Esophagus muscularis mucosa (tissue), 4 donors: Measurements from ENCODE around the gene SETD5. TPM values are rescaled to one million over a fixed set of nuclear protein-coding genes. Genes with fewer than 3 reads are reported as not detected.
"Not testable (repeated sequence)": the region's sequence is repeated elsewhere in the genome, so short reads cannot be mapped to it uniquely, and the experiment has no call there.

Source experiments
- DNase-seq: peaks from one replicate; pipeline ENCODE4 v3.0.0-alpha.2; 2017; ENCODE audit errors: extremely low spot score
- H3K27ac ChIP-seq, 4 donors: fragments of 200-600 bp; sonication (generic); replicated peaks in 1 of 4; 1 replicate in 3 of 4; 2 replicates in 1 of 4; pipeline ENCODE4 v1.5.1; 2016 to 2019; ENCODE audit warnings: mild to moderate bottlenecking in 1 of 4
- H3K27me3 ChIP-seq, 4 donors: fragments of 200-600 bp; sonication (generic); one replicate each; pipeline versions ENCODE4 v1.5.1 to v1.6.0; 2016 to 2019
- H3K36me3 ChIP-seq, 4 donors: fragments of 200-600 bp; sonication (generic); one replicate each; pipeline ENCODE4 v1.5.1; 2016 to 2019
- H3K4me1 ChIP-seq, 4 donors: fragments of 200-600 bp; sonication (generic); one replicate each; pipeline ENCODE4 v1.5.1; 2016 to 2019
- H3K4me3 ChIP-seq, 4 donors: fragments of 200-600 bp; sonication (generic); 1 replicate in 2 of 4; 2 replicates in 2 of 4; pipeline ENCODE4 v1.5.1; 2016 to 2019; ENCODE audit warnings: mild to moderate bottlenecking in 4 of 4, moderate library complexity in 1 of 4
- H3K9me3 ChIP-seq, 4 donors: fragments of 200-600 bp; sonication (generic); 1 replicate in 3 of 4; 2 replicates in 1 of 4; pipeline ENCODE4 v1.5.1; 2016 to 2019
- EP300 ChIP-seq: sonication (generic); formaldehyde crosslinking; IDR thresholded peaks from one replicate; pipeline ENCODE4 v1.6.1; 2017; ENCODE audit warnings: antibody characterized with exemption
- POLR2A ChIP-seq: fragments of 450-650 bp; IDR thresholded peaks from one replicate; pipeline ENCODE4 v1.6.1; 2017; ENCODE audit warnings: antibody characterized with exemption, moderate library complexity, mild to moderate bottlenecking, low read depth
- POLR2AphosphoS5 ChIP-seq, 2 donors: sonication (generic); formaldehyde crosslinking; IDR thresholded peaks; one replicate each; pipeline ENCODE4 v1.6.1; 2017; ENCODE audit warnings: antibody characterized with exemption in 2 of 2
- WGBS: methylation state at CpG from one replicate; pipeline ENCODE4 v1.1.5; 2018; 5-methylcytosine and 5-hydroxymethylcytosine counted together
- intact Hi-C: fragments of 100-400 bp; cut with DNase I; formaldehyde crosslinking; loops from one replicate; pipeline ENCODE4 v1.15.1; 2023
- total RNA-seq, 4 donors: library from RNA; depleted of rRNA; stranded (reverse); fragments of >200 nt; gene quantifications; one replicate each; pipeline versions ENCODE4 v1.1.0 to v1.2.1, GENCODE V29; 2016
- TF ChIP-seq, protein P1 (sequence below), 3 experiments: fragments of 200-600 bp in 2 of 3; fragments of 450-650 bp in 1 of 3; sonication (generic) in 2 of 3; IDR thresholded peaks; one replicate each; pipeline ENCODE4 v1.5.1; 2017 to 2019; ENCODE audit warnings: antibody characterized with exemption in 3 of 3, mild to moderate bottlenecking in 2 of 3, moderate library complexity in 1 of 3

Gene SETD5
- total RNA-seq, 4 donors from 2014 or later: 54.8 to 84.3 (median 78.1) TPM

GRCh38 chr3:9480265-9480664, 82.8 kb downstream of the SETD5 start:
- no peak overlapping the region for H3K4me3 ChIP-seq
- no peaks in the 10 kb centered on the region for H3K27me3 ChIP-seq
- H3K4me1 ChIP-seq: peaks cover 0 to 4% (median 0%) of the 10 kb centered on the region in 4 donors
- no peak for DNase-seq
- no peak overlapping the region for H3K27ac ChIP-seq
- WGBS: 83% methylated on average over 1 of the region's 1 CpG
- TF ChIP-seq EP300: no peak
- intact Hi-C loops: no loop called here
- H3K36me3 ChIP-seq: peaks cover 27 to 87% (median 77%) of the 10 kb centered on the region in 4 donors
- H3K9me3 ChIP-seq: no peaks in the 10 kb centered on the region

- 93% methylated on average over 1 of the region's 1 CpG for WGBS
- intact Hi-C loops: no loop called here
- Histone ChIP-seq H3K27me3 (no peaks in the 10 kb centered on the region), H3K4me3 (no peak overlapping the region), H3K9me3 (peaks cover 0 to 8% (median 3%) of the 10 kb centered on the region in 4 donors), H3K36me3 (peaks cover 3 to 42% (median 28%) of the 10 kb centered on the region in 4 donors), H3K27ac (no peak overlapping the region), H3K4me1 (no peaks in the 10 kb centered on the region)
- no peak for DNase-seq
- TF ChIP-seq POLR2A (no peak), EP300 (no peak), POLR2AphosphoS5 (IDR thresholded peaks at IDR 0.05) (no peak)
- TF ChIP-seq, protein P1, sequence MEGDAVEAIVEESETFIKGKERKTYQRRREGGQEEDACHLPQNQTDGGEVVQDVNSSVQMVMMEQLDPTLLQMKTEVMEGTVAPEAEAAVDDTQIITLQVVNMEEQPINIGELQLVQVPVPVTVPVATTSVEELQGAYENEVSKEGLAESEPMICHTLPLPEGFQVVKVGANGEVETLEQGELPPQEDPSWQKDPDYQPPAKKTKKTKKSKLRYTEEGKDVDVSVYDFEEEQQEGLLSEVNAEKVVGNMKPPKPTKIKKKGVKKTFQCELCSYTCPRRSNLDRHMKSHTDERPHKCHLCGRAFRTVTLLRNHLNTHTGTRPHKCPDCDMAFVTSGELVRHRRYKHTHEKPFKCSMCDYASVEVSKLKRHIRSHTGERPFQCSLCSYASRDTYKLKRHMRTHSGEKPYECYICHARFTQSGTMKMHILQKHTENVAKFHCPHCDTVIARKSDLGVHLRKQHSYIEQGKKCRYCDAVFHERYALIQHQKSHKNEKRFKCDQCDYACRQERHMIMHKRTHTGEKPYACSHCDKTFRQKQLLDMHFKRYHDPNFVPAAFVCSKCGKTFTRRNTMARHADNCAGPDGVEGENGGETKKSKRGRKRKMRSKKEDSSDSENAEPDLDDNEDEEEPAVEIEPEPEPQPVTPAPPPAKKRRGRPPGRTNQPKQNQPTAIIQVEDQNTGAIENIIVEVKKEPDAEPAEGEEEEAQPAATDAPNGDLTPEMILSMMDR (IDR thresholded peaks at IDR 0.05): no peak
These were observed 87.8 kb downstream of the SETD5 start for GRCh38 chr3:9485248-9485647.

DNA sequence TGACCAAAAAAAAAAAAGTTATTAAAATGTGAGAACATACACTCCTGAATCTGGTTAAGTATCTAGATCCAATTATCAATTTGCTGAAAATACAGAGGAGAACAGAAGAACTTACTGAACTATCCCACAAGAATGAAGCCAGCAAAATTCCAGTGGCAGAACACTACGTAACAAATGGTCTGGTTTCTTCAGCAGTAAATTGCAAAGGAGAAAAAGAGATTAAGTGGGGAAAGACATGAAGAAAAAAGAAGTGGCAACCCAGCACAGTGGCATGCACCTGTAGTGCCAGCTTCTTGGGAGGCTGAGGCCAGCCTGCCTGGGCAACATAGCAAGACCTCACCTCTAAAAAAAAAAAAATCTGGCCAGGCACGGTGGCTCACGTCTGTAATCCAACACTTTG, 94.1 kb downstream of the SETD5 start:
- no peak overlapping the region for H3K4me3 ChIP-seq
- 54% methylated on average over 3 of the region's 3 CpGs for WGBS
- H3K27ac ChIP-seq: no peak overlapping the region
- peaks cover 0 to 8% (median 3%) of the 10 kb centered on the region in 4 donors for H3K9me3 ChIP-seq
- TF ChIP-seq EP300: no peak
- TF ChIP-seq POLR2A: no peak
- TF ChIP-seq, protein P1 (IDR thresholded peaks at IDR 0.05): no peak
- TF ChIP-seq POLR2AphosphoS5 (IDR thresholded peaks at IDR 0.05): no peak
- no peaks in the 10 kb centered on the region for H3K4me1 ChIP-seq
- intact Hi-C loops: no loop called here
- H3K27me3 ChIP-seq: no peaks in the 10 kb centered on the region
- DNase-seq: no peak
- H3K36me3 ChIP-seq: no peaks in the 10 kb centered on the region

DNA sequence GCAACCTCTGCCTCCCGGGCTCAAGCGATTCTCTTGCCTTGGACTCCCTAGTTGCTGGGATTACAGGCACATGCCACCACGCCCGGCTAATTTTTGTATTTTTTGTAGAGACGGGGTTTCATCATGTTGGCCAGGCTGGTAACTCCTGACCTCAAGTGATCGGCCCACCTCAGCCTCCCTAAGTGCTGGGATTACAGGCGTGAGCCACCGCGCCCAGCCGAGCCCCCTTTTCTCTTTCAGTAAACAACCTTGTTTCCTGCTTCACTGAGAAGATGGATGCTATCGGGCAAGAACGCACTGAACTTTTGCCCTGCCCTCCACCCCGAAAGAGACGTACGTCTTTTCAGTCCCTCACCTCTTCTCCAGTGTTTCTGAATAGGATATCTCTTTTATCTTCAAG, 96.6 kb downstream of the SETD5 start:
- H3K27ac ChIP-seq, intact Hi-C loops, DNase-seq, H3K9me3 ChIP-seq, H3K27me3 ChIP-seq, H3K36me3 ChIP-seq, H3K4me1 ChIP-seq, H3K4me3 ChIP-seq: not testable (repeated sequence)
- WGBS: 94% methylated on average over 15 of the region's 15 CpGs

DNA sequence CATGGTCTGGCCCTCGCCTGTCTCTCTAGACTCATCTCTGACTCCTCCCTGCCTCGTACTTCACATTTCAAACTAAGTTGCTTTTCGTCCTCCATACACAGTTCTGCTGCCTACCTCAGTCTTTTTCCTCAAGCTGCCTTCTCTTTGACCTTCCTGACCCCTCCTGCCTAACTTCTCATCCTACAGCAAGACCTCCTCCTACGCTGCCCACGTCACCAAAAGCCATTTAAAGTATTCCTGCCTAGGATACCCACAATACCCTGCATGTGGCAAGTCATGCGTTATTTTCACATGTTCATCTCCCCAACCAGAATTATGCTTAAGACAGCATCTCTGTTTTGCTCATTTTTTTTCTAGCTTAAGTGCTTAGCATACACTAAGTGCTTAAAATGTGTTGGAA, 99.5 kb downstream of the SETD5 start:
- 81% methylated on average over 6 of the region's 6 CpGs for WGBS

More for the DNA sequence above, 99.5 kb downstream of the SETD5 start:
- Histone ChIP-seq H3K36me3 (no peaks in the 10 kb centered on the region), H3K4me3 (no peak overlapping the region), H3K27me3 (peaks cover 0 to 31% (median 13%) of the 10 kb centered on the region in 4 donors), H3K9me3 (no peaks in the 10 kb centered on the region), H3K4me1 (peaks cover 13 to 15% (median 14%) of the 10 kb centered on the region in 4 donors), H3K27ac (no peak overlapping the region)
- no peak for DNase-seq
- intact Hi-C loops: no loop called here
- TF ChIP-seq POLR2A (no peak), EP300 (no peak), POLR2AphosphoS5 (IDR thresholded peaks at IDR 0.05) (no peak)
- TF ChIP-seq, protein P1 (IDR thresholded peaks at IDR 0.05): no peak
